ENCODE results near the gene LRRN4CL.
"Not testable (repeated sequence)": the region's sequence is repeated elsewhere in the genome, so short reads cannot be mapped to it uniquely, and the experiment has no call there.

LRRN4CL gene

DNA sequence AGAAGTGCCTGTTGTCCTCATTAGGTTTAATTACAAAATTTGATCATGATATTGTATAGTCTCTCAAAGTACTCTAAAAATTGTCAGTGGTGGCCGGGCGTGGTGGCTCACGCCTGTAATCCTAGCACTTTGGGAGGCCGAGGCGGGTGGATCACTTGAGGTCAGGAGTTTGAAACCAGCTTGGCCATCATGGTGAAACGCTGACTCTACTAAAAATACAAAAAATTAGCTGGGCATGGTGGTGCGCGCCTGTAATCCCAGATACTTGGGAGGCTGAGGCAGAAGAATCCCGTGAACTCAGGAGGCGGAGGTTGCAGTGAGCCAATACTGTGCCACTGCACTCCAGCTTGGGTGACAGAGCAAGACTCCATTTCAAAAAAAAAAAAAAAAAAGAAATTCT is 13.9 kb downstream of the LRRN4CL start:
- not testable (repeated sequence) for DNase-seq

DNA sequence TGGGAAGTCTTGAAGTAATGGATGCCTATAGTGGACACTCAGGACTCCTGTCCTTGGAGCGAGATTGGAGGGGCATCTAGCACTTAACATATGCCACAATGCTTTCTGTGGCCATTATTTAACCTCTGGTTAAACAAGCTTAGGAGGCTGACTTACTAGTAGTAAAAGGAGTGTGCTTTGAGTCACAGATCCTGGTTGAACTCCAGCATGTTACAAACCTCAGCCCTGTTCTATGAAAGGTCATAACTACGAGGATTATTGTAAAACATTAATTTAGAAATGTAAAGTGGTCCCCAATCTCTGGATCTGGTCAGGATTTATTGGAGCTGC is 16.2 kb downstream of the LRRN4CL start:
- no peak for DNase-seq

DNA sequence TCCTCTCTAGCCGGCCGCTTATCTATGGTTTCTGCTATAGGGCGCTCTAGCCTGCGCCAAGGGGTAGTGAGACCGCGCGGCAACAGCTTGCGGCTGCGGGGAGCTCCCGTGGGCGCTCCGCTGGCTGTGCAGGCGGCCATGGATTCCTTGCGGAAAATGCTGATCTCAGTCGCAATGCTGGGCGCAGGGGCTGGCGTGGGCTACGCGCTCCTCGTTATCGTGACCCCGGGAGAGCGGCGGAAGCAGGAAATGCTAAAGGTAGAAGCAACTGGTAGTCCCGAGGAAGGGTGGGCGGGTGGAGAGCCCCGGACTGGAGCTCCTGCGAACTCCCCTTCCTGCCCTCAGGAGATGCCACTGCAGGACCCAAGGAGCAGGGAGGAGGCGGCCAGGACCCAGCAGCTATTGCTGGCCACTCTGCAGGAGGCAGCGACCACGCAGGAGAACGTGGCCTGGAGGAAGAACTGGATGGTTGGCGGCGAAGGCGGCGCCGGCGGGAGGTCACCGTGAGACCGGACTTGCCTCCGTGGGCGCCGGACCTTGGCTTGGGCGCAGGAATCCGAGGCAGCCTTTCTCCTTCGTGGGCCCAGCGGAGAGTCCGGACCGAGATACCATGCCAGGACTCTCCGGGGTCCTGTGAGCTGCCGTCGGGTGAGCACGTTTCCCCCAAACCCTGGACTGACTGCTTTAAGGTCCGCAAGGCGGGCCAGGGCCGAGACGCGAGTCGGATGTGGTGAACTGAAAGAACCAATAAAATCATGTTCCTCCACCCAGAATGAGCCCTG is 17.5 kb downstream of the LRRN4CL start, which contains the start of the genes LBHD1 and UQCC3:
Gene LBHD1 (minus strand): TSS at position 660 of the 782 bp plus-strand sequence. CDS start 2,236 bp downstream, outside the sequence.
Gene UQCC3 (plus strand): TSS at position 66 of the 782 bp plus-strand sequence. CDS start 73 bp downstream, at position 139.
- DNase-seq, result peak; percentile 88

DNA sequence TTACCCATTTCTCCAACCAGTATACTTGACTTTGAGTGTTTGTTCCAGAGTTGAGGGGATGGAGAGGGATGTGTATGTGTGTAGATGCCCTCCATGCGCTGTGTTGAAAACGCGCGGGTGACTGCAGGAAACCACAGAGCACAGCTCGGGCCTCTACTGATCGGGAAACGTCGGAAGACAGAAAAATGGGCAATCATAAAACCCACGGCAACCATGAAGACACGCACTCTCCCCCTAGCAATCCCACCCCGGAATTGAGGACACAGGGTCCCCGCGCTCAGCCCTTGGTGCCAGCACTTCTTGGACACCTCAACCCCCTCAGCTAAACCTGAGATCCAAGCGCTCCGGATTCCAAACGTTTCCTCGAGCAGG is 18.1 kb downstream of the LRRN4CL start:
- DNase-seq, result no peak

DNA sequence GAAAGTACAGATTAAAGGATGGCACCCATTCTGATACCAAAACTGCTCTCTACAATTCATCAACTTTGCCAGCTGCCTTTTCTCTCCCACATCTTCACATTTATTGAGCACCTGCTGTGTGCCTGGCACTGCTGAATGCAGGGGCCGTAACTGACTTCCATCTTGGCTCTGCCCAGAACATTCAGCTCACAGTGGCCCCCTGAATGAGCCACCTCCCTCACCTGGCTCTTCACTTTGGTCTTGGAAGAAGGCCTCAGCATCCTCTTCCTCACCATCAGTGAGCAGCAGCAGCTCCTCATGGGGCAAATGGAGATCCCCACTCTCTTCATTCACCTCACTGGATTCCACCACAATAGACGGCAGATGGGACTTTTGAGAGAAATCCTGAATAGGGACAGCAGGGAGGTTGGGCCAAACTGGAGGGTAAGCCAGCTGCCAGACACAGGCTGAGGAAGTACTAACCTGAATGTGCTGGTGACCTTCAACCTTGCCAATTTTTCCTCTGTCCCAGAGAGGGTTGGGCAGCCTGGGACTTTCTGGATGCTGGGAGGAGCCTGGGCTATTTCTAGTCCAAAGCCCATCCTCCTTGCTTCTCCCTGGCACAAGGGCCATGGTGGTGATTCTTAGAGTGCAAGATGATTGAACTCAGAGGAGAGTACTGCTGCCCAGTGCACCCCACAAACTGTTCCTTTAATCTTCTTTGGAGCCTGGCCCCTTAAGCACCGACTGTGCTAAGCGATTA is 19.7 kb downstream of the LRRN4CL start:
- DNase-seq, result no peak

DNA sequence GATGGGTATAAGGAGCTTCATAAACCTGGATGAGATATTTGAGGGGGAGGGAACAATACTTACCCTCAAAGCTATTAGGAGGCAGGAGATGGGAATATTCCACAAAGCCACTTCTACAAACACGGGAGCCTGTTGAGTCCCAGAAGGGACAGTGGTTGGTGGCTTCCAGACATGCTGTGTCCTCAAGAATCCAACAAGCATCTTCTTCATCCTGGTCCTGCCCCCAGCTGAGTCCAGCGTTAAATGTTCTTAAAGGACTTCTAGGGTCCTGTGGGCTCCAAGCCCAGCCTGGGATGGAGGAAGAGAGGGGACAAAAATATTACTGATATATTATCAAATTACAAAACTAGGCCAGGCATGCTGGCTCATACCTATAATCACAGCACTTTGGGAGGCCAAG is 21.9 kb downstream of the LRRN4CL start:
- no peak for DNase-seq

DNA sequence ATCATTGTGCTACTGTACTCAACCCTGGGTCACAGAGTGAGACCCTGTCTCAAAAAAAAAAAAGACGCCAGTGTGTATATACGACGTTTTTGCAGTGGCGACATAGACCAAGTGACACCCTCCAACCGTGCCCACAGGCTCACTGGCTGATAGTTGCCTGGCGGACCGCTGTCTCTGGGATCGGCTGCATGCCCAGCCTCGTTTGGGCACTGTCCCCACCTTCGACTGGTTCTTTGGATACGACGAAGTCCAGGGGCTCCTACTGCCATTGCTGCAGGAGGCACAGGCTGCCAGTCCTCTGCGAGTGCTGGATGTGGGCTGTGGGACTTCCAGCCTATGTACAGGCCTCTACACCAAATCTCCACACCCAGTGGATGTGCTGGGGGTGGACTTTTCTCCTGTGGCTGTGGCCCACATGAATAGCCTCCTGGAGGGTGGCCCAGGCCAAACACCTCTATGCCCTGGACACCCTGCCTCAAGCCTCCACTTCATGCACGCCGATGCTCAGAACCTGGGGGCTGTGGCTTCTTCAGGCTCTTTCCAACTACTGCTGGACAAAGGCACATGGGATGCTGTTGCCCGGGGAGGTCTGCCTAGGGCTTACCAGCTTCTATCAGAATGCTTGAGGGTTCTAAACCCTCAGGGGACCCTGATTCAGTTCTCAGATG is 22.9 kb downstream of the LRRN4CL start:
- no peak for DNase-seq

DNA sequence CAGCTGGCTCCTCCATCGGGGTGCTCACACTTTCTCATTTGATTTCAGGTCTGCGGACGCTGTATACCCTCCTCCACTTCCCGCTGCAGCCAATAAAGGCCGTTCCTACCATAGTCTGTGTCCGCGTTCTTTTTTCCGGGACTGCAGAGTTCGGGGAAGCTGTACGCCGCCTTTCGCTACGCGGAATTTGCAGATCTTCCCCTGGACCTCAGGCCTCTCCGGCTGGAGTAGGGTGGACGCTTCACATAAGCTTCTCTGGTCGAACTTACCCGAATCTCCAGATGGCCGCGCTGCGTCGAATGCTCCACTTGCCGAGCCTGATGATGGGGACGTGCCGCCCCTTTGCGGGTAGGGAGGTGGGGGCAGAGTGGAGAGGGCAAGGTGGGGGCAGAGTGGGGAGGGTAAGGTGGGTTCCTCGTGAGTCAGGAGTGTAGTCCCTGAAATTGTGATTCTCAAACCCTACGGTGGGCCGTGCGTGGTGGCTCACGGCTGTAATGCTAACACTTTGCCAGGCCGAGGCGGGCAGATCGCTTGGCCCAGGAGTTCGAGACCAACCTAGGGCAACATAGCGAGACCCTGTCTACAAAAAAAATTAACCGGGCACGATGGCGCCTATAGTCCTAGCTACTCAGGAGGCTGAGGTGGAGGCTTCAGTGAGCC is 23.6 kb downstream of the LRRN4CL start:
- DNase-seq, result peak; percentile 39

DNA sequence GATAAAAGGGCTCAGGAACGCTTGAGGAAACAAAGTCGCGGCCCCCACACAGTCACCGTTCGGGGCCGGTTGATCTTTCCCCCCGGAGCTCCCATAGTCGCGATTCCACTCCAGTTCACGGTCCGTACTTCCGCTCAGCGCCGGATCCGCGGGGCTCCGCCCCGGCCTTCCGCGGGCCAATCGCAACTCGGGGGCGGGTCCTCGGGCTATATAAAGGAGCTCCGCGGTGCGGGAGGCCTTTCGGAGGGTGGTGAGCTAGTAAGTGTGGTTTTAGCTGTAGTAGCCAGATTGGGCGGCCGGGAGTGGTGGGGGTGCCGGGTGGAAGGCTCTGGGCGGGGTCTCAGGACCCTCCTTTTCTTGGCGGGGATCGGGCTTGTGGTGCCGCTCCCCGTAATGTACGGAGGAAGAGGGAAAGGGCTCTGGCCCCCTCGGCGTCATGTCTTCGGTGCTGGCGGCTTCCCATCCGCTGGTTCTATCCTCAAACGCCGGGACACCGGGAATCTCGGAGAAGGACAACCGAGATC is 24.2 kb downstream of the LRRN4CL start, which contains the start of the genes C11orf98 and CSKMT:
Gene C11orf98 (minus strand): TSS at position 136 of the 524 bp plus-strand sequence. CDS start 41 bp downstream, at position 95.
Gene CSKMT (plus strand): TSS at position 238 of the 524 bp plus-strand sequence. CDS start 568 bp downstream, outside the sequence.
- DNase-seq, result peak; percentile 95

DNA sequence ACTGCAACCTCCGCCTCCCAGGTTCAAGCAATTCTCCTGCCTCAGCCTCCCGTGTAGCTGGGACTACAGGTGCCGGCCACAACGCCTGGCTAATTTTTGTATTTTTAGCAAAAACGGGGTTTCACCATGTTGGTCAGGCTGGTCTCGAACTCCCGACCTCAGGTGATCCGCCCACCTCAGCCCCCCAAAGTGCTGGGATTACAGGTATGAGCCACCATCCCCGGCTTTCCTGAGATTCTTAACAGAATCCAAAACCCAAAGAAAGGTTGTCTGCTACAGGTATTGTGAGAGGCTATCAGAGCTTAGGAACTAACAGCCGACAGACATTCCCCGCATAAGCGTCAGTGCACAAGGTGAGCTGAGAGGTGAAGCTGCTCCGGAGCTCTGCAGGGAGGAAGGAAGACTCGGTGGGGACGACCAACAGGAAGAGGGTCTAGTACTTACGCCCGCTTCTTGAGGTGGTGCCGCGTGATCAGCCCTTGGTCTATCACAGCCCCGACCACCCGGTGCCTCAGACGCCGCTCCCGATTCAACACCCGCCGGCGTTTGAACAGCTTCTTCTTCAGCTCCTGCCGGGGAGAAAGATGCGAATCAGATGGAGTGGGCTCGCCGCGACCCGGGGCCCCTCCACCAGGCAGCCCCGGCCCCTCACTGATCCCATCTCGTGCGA is 24.8 kb downstream of the LRRN4CL start:
- DNase-seq, result no peak

DNA sequence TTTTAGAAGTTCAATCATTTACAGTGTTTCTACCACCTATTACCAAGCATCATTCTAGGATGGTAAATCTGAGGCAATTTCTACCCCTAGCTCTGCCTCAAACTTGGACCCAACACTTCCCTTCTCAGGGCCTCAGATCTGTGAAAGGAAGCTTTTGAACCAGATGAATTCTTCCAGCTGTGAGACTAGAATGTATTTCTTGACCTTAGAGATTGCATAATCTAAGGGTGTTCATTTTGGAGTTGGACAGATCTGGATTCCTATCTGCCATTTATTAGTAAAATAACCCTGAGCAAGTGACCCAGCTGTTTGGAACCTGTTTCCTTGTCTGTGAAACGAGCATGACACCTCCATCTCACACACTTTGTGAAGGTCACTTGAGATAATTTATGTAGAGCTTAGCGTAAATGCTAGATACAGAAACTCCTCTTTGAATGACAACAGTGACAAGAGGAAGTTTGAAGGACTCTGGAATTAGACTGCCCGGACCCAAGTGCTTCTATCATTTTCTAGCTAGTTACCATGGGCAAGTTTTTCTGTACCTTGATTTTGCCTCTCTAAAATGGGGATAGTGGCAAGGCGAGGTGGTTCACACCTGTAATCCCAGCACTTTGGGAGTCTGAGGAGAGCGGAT is 32.4 kb downstream of the LRRN4CL start:
- no peak for DNase-seq

DNA sequence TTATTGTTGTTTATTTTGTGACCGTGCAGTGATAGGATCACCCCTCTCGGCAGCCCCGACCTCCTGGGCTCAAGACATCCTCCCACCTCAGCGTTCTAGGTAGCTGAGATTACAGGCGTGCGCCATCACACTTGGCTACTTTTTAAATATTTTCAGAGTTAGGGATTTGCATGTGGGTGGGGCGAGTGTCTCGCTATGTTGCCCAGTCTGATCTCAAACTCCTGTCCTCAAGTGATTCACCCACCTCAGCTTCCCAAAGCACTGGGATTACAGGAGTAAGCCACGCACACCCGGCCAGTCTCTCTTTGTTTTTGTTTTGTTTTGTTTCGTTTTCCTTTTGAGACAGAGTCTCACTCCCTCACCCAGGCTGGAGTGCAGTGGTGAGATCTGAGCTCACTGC is 35.0 kb downstream of the LRRN4CL start:
- no peak for DNase-seq

DNA sequence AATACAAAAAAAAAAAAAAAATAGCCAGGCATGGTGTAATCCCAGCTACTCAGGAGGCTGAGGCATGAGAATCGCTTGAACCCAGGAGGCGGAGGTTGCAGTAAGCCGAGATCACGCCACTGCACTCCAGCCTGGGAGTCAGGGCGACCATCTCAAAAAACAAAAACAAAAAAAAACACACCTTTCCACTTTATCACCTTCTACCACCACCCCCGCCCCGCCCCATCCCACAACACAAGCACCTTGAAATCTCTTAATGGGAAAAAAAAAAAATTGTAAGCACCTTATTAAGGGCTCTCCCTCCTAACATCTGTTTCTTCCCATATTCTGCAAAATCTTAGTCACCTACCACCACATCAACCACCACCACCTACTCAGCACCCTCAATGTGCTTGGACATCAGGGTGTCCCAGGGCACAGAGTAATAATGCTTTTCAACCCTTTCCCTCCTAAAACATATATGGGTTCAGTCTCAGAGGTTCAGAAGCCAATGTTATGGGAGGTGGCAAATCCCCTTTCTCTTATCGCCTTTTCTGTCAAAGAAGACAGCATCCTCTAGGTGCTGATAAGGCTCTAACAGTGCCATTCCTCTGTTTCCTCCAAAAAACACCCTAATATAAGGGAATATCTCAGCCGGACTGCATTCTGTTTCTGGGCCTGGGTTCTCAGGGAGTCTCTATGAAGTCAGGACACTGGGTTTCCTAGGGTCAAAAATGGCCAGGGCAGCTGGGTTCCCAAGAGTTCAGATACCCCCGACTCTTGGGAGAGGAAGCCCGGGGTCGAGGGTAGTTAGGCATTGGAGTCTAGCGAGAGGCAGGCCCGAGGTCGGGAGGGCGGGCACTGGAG is 36.9 kb downstream of the LRRN4CL start:
- DNase-seq, result no peak

DNA sequence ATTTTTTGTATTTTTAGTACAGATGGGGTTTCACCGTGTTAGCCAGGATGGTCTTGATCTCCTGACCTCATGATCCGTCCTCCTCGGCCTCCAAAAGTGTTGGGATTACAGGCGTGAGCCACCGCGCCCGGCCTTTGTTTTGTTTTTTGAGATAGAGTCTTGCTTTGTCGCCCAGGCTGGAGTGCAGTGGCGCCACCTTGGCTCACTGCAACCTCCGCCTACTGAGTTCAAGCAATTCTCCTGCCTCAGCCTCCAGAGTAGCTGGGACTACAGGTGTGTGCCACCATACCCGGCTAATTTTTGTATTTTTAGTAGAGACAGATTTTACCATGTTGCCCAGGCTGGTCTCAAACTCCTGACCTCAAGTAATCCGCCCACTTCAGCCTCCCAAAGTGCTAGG is 39.0 kb downstream of the LRRN4CL start:
- not testable (repeated sequence) for DNase-seq

DNA sequence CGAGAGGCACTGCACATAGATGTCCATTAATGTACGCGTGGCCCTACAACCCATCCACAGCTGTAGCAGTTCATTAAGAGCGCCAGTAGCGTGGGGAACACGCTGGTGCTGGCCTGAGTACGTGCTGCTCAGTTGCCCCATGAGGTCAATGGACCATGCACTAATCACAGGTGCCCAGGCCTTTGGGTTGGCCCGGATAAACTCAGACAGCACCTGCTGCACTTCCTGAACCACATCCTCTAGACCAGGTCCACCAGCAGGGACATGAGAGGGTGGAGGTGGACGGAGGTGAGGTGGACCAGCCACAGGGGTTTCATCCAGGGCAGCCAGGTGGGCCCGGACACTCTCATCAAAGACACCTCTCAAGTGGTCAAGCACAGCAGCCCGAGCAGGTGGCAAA is 39.8 kb downstream of the LRRN4CL start:
- DNase-seq, result no peak

DNA sequence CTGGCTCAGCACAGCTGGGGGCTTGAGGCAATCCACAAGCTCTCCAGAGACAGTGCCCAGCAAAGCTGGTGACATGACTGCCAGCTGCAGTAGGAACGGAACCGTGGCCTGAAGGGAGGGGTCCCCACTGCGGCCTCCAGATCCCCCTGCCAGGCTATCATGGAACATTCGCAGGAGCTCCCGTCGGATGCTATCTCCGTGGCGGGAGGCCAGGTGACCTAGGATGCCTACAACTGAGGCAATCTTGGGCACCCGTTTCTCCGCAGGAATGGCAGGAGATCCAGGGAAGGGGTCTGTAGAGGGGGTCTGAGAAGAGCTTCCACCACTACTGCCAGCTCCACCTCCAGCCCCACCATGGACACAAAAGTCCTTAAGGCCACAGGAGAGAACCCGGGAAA is 40.4 kb downstream of the LRRN4CL start:
- DNase-seq, result no peak

DNA sequence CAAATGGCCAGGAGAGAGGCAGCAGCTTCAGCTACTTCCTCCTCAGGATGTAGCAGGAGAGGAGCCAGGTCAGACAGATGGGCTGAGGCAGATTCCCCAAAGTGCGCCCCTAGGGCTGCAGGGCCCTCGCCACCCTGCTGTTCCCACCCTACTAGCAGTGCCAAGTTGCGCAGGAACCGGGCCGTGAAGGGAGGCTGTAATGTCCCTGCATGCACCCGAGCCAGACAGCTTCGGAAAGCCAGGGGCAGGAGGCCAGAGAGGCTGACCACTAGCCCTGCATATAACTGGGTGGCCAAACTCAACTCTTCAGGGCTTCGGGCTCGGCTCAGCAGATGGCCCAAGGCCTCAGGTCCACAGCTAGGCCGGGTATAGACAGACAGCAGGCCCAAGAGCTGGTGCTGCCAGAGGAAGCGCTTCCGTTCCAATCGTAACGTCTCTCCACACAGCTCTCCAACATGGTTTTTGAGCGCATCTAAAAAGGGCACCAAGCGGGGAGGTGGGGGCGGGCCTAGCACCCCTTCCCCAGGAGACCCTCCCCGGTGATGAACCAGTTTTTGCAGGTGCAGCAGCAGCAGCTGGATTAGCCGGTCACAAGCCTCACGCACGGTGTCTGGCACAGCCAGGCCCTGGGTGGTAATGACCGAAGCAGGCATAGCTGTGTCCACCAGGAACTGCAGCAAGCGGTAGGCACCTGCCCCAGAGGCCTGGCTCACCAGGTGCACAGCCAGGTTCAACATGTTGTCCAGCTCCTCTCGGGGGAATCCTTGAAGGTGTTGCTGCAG is 41.0 kb downstream of the LRRN4CL start:
- DNase-seq, result no peak

DNA sequence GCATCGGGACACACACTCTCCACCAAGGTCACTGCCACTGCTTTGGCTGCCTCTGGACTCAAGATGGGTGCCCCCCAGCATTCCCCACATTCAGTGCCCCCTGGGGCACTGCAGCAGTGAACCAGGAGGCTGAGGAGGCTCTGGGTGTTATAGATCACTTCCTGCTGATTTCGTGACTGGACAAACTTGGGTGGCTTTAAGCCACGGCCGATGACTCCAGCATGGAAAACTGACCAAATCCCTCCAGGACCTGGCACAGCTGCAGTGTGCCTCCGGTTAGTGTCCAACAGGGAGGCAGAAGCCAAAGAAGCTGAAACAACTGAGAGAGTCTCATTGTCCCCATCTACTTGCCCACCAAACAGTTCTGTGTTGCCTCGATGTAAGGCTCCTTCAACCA is 41.7 kb downstream of the LRRN4CL start:
- no peak for DNase-seq

DNA sequence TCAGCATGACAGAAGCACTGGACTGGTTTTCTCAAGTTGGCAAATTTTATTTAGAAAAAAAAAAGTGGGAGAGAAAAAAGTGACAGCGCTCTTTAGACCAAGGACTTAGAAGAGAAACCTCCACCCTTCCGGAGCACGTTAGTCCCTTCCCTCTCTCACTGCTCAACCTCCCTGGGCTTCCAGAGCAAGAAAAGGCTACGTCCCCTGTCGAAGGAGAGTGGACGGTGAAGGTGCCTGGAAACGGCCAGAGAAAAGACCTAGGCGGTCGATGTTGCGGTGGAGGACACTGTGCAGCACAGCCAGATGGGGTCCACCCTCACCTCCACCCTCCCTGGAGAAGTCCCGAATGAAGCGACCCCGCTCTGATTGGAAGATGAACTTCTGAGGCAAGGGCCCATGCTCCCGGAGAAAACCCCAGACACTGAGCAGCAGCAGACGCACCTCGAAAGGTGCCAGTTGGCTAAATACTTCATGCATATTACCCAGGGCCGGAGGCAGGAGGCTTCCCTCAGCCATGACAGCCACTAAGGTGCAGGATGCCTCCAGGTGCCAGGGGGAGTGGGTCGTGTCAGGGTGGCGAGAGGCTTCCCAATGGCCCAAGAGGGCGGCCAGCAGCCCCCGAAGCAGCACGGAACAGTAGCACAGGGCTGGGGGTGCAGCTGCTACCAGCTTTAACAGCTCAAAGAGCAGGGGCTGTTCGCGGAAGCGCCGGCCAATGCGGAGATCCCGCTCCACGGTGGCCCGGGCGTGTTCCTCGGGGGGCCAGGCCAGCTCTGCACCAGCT is 42.3 kb downstream of the LRRN4CL start:
- no peak for DNase-seq
